Neural cell (in vitro differentiated cells): ENCODE measurements around the gene FGF1. TPM values are rescaled to one million over a fixed set of nuclear protein-coding genes. Genes with fewer than 3 reads are reported as not detected.

ENCODE experiments used
- H2AFZ ChIP-seq: fragments of 200-600, 300-800 bp; sonication (generic), shearing (Covaris generic); 2 replicates; pipeline ENCODE4 v1.6.0; 2014; ENCODE audit warnings: low read depth, mild to moderate bottlenecking, antibody characterized with exemption, low read length, moderate library complexity
- H3F3A ChIP-seq: fragments of 200-600 bp; shearing (Covaris generic); 2 replicates; pipeline ENCODE4 v1.6.1; 2016; ENCODE audit warnings: mild to moderate bottlenecking, moderate library complexity, mixed read lengths, antibody characterized with exemption, low read length; ENCODE audit not compliant: insufficient read depth, poor library complexity, severe bottlenecking
- H3K27ac ChIP-seq: fragments of 200-600, 300-800 bp; sonication (generic), shearing (Covaris generic); 2 replicates; pipeline ENCODE4 v1.5.1; 2014; ENCODE audit warnings: mild to moderate bottlenecking, low read length, moderate library complexity
- H3K27me3 ChIP-seq: fragments of 300-800, 200-600 bp; sonication (generic), shearing (Covaris generic); 2 replicates; pipeline ENCODE4 v1.6.0; 2014; ENCODE audit warnings: mild to moderate bottlenecking, low read depth, low read length, moderate library complexity; ENCODE audit not compliant: insufficient read depth
- H3K36me3 ChIP-seq: fragments of 300-800, 200-600 bp; sonication (generic), shearing (Covaris generic); 2 replicates; pipeline ENCODE4 v1.5.1; 2014; ENCODE audit warnings: mild to moderate bottlenecking, antibody characterized with exemption, low read length, moderate library complexity; ENCODE audit not compliant: insufficient read depth
- H3K4me2 ChIP-seq: fragments of 300-800, 200-600 bp; sonication (generic), shearing (Covaris generic); 2 replicates; pipeline ENCODE4 v1.6.0; 2014; ENCODE audit warnings: mild to moderate bottlenecking, low read length
- H3K4me3 ChIP-seq: fragments of 300-800, 200-600 bp; sonication (generic), shearing (Covaris generic); 2 replicates; pipeline ENCODE4 v1.5.1; 2014; ENCODE audit warnings: mild to moderate bottlenecking, low read length, moderate library complexity
- H3K79me2 ChIP-seq: fragments of 200-600 bp; shearing (Covaris generic); replicated peaks from 2 replicates; pipeline ENCODE4 v1.6.0; 2014; ENCODE audit warnings: mild to moderate bottlenecking, low read length, moderate library complexity; ENCODE audit not compliant: insufficient read depth
- H3K9ac ChIP-seq: fragments of 300-800, 200-600 bp; sonication (generic), shearing (Covaris generic); 2 replicates; pipeline ENCODE4 v1.6.1; 2016; ENCODE audit warnings: mild to moderate bottlenecking, low read length, mixed read lengths
- H3K9me2 ChIP-seq: fragments of 200-600 bp; shearing (Covaris generic); 2 replicates; pipeline ENCODE4 v1.6.1; 2016; ENCODE audit warnings: mild to moderate bottlenecking, low read length, mixed read lengths; ENCODE audit not compliant: insufficient read depth
- H3K9me3 ChIP-seq: fragments of 200-600, 300-800 bp; sonication (generic), shearing (Covaris generic); 2 replicates; pipeline ENCODE4 v1.6.1; 2016; ENCODE audit warnings: mild to moderate bottlenecking, mixed run types, low read length, moderate library complexity, mixed read lengths
- H4K20me1 ChIP-seq: fragments of 200-600 bp; shearing (Covaris generic); 2 replicates; pipeline ENCODE4 v1.6.1; 2016; ENCODE audit warnings: mild to moderate bottlenecking, mixed run types; ENCODE audit not compliant: insufficient read depth
- CTCF ChIP-seq: fragments of 450-650 bp; IDR thresholded peaks from 2 replicates; pipeline ENCODE4 v1.5.1; 2014; ENCODE audit warnings: antibody characterized with exemption, mild to moderate bottlenecking, moderate library complexity; ENCODE audit not compliant: poor library complexity, severe bottlenecking
- EP300 ChIP-seq: fragments of 450-650 bp; conservative IDR thresholded peaks from 2 replicates; pipeline ENCODE4 v1.6.1; 2014; ENCODE audit warnings: antibody characterized with exemption, mild to moderate bottlenecking, moderate library complexity; ENCODE audit not compliant: poor library complexity, severe bottlenecking
- EZH2 ChIP-seq: fragments of 200-600, 300-800 bp; shearing (Covaris generic), sonication (generic); IDR thresholded peaks from 2 replicates; pipeline ENCODE4 v1.6.1; 2014; ENCODE audit warnings: antibody characterized with exemption, low read length, borderline replicate concordance, mild to moderate bottlenecking; ENCODE audit not compliant: insufficient read depth, poor library complexity, severe bottlenecking
- MXI1 ChIP-seq: fragments of 450-650 bp; conservative IDR thresholded peaks from 2 replicates; pipeline ENCODE4 v1.6.1; 2014; ENCODE audit warnings: antibody characterized with exemption, mild to moderate bottlenecking; ENCODE audit not compliant: poor library complexity, severe bottlenecking
- POLR2AphosphoS5 ChIP-seq: IDR thresholded peaks from 2 replicates; pipeline ENCODE4 v1.6.1; 2012
- RAD21 ChIP-seq: fragments of 450-650 bp; conservative IDR thresholded peaks from 2 replicates; pipeline ENCODE4 v1.6.1; 2014; ENCODE audit warnings: antibody characterized with exemption, mild to moderate bottlenecking, moderate library complexity
- SMC3 ChIP-seq: fragments of 450-650 bp; conservative IDR thresholded peaks from 2 replicates; pipeline ENCODE4 v1.6.1; 2014; ENCODE audit warnings: antibody characterized with exemption, mild to moderate bottlenecking, moderate library complexity; ENCODE audit not compliant: poor library complexity
- TAF1 ChIP-seq: IDR thresholded peaks from 2 replicates; pipeline ENCODE4 v1.6.1; 2012; ENCODE audit warnings: low read depth
- polyA plus RNA-seq: library from polyadenylated mRNA; depleted of rRNA; stranded (reverse); fragments of >200 nt; gene quantifications from 2 replicates; pipeline ENCODE4 v1.2.3, GENCODE V29; 2014
- TF ChIP-seq, protein P1 (sequence below): IDR thresholded peaks from 2 replicates; pipeline ENCODE4 v1.6.1; 2012; ENCODE audit warnings: borderline replicate concordance

Gene FGF1
- polyA plus RNA-seq, 1 donor from 2014 or later, result not detected

- Histone ChIP-seq H3K9me3 (no peaks in the 10 kb centered on the region), H3K4me3 (no peak overlapping the region), H3K9ac (no peak overlapping the region), H3K27me3 (no peaks in the 10 kb centered on the region), H3K36me3 (no peaks in the 10 kb centered on the region), H4K20me1 (no peaks in the 10 kb centered on the region), H2AFZ (no peak overlapping the region), H3K4me2 (no peak overlapping the region), H3F3A (no peaks in the 10 kb centered on the region), H3K9me2 (no peaks in the 10 kb centered on the region), H3K27ac (no peak overlapping the region), H3K79me2 (no peaks in the 10 kb centered on the region)
- TF ChIP-seq RAD21 (no peak), MXI1 (no peak), EZH2 (no peak), TAF1 (no peak), POLR2AphosphoS5 (no peak), EP300 (no peak), CTCF (no peak), SMC3 (no peak)
- TF ChIP-seq, protein P1, sequence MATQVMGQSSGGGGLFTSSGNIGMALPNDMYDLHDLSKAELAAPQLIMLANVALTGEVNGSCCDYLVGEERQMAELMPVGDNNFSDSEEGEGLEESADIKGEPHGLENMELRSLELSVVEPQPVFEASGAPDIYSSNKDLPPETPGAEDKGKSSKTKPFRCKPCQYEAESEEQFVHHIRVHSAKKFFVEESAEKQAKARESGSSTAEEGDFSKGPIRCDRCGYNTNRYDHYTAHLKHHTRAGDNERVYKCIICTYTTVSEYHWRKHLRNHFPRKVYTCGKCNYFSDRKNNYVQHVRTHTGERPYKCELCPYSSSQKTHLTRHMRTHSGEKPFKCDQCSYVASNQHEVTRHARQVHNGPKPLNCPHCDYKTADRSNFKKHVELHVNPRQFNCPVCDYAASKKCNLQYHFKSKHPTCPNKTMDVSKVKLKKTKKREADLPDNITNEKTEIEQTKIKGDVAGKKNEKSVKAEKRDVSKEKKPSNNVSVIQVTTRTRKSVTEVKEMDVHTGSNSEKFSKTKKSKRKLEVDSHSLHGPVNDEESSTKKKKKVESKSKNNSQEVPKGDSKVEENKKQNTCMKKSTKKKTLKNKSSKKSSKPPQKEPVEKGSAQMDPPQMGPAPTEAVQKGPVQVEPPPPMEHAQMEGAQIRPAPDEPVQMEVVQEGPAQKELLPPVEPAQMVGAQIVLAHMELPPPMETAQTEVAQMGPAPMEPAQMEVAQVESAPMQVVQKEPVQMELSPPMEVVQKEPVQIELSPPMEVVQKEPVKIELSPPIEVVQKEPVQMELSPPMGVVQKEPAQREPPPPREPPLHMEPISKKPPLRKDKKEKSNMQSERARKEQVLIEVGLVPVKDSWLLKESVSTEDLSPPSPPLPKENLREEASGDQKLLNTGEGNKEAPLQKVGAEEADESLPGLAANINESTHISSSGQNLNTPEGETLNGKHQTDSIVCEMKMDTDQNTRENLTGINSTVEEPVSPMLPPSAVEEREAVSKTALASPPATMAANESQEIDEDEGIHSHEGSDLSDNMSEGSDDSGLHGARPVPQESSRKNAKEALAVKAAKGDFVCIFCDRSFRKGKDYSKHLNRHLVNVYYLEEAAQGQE, result no peak
Observed at GRCh38 chr5:142619815-142620214, 66.1 kb downstream of the FGF1 start.

DNA sequence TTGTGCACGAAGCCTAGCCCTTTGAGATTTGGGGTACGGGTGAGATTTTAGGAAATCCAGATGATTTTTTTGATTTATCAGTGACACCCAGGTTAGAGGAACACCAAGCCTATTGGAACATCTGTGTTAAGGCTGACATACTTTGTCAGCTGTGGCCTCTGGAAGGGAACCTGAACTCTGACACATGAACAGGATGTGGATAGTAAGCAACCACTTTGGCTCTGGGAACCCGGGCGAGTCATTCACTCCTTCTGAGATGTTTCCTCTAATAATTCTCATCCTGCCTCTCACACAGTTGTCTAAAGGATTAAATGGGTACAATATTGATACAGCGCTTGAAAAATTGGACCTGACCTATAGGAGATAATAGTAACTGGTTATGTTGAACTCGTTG lies 67.8 kb downstream of the FGF1 start:
- Histone ChIP-seq H3K9me2 (no peaks in the 10 kb centered on the region), H3K9me3 (no peaks in the 10 kb centered on the region), H2AFZ (no peak overlapping the region), H3F3A (no peaks in the 10 kb centered on the region), H4K20me1 (no peaks in the 10 kb centered on the region), H3K9ac (no peak overlapping the region), H3K4me2 (no peak overlapping the region), H3K27ac (no peak overlapping the region), H3K27me3 (no peaks in the 10 kb centered on the region), H3K36me3 (no peaks in the 10 kb centered on the region), H3K4me3 (no peak overlapping the region), H3K79me2 (no peaks in the 10 kb centered on the region)
- TF ChIP-seq SMC3, result no peak
- TF ChIP-seq TAF1, result no peak
- TF ChIP-seq RAD21, result no peak
- TF ChIP-seq, protein P1, result no peak
